ENCODE data around the gene MEGF8. TPM values are rescaled to one million over a fixed set of nuclear protein-coding genes. Genes with fewer than 3 reads are reported as not detected.

Gene MEGF8
- total and polyA plus RNA-seq, 12 donors, result 7.2 to 51.9 (median 29.7) TPM

GRCh38 chr19:42360787-42361544 lies 35.5 kb downstream of the MEGF8 start:
- no peak for DNase-seq
- WGBS, 4 donors, result 86 to 90% (median 88%) methylated on average over 8 to 16 of the region's 16 CpGs
- no peaks in the 10 kb centered on the region for H3K4me1 ChIP-seq (replicated peaks in 1 of 2)
- H3K36me3 ChIP-seq (replicated peaks in 1 of 2), result peaks cover 0 to 21% of the 10 kb centered on the region in 2 donors
- H3K27me3 ChIP-seq, result no peaks in the 10 kb centered on the region
- intact Hi-C loops (cut with DNase I), result no loop called here
- TF ChIP-seq POLR2A (IDR thresholded peaks at IDR 0.05), result no peak
- TF ChIP-seq, protein P1, sequence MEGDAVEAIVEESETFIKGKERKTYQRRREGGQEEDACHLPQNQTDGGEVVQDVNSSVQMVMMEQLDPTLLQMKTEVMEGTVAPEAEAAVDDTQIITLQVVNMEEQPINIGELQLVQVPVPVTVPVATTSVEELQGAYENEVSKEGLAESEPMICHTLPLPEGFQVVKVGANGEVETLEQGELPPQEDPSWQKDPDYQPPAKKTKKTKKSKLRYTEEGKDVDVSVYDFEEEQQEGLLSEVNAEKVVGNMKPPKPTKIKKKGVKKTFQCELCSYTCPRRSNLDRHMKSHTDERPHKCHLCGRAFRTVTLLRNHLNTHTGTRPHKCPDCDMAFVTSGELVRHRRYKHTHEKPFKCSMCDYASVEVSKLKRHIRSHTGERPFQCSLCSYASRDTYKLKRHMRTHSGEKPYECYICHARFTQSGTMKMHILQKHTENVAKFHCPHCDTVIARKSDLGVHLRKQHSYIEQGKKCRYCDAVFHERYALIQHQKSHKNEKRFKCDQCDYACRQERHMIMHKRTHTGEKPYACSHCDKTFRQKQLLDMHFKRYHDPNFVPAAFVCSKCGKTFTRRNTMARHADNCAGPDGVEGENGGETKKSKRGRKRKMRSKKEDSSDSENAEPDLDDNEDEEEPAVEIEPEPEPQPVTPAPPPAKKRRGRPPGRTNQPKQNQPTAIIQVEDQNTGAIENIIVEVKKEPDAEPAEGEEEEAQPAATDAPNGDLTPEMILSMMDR (IDR thresholded peaks at IDR 0.05), result no peak
- H3K27ac ChIP-seq, result no peak overlapping the region
- H3K9me3 ChIP-seq (replicated peaks in 1 of 3), result no peaks in the 10 kb centered on the region
- H3K4me3 ChIP-seq, result no peak overlapping the region

DNA sequence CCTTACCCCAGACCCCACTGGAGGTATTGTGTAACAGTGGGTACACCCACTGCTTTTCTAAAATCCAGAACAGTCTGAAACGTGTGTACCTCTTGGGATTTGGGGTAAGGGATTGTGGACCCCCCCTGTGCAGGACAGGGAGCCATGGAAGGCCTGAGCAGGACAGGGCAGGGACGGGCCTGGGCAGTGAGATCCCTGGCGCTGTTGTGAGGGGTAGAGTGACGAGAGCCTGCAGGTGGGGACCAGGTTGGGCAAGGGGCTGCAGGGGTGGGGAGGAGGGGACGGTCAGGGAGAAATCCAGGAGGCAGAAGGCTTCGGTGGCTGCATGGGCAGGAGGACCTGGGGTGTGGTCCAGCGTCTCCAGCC lies 36.1 kb downstream of the MEGF8 start:
- no peak for DNase-seq
- 91 to 95% (median 93%) methylated on average over 7 of the region's 7 CpGs for WGBS, 4 donors
- no peak overlapping the region for H3K4me3 ChIP-seq
- H3K27me3 ChIP-seq, result no peaks in the 10 kb centered on the region
- no peaks in the 10 kb centered on the region for H3K9me3 ChIP-seq (replicated peaks in 1 of 3)
- intact Hi-C loops (cut with DNase I), result no loop called here
- H3K4me1 ChIP-seq (replicated peaks in 1 of 2), result no peaks in the 10 kb centered on the region
- H3K27ac ChIP-seq, result no peak overlapping the region
- H3K36me3 ChIP-seq (replicated peaks in 1 of 2), result peaks cover 0 to 16% of the 10 kb centered on the region in 2 donors
- no peak for TF ChIP-seq POLR2A (IDR thresholded peaks at IDR 0.05)
- TF ChIP-seq, protein P1 (IDR thresholded peaks at IDR 0.05), result no peak

DNA sequence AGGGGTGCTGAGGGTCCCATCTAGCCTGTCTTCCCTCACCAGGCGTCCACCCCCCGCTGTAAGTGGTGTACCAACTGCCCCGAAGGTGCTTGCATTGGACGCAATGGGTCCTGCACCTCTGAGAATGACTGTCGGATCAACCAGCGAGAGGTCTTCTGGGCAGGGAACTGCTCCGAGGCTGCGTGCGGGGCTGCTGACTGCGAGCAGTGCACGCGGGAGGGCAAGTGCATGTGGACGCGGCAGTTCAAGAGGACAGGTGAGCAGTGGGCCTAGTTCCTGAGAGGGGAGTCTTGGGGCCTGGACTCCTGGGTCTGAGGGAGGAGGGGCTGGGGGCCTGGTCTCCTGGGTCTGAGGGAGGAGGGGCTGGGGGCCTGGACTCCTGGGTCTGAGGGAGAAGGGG lies 36.9 kb downstream of the MEGF8 start:
- no peak for TF ChIP-seq POLR2A (IDR thresholded peaks at IDR 0.05)
- TF ChIP-seq, protein P1 (IDR thresholded peaks at IDR 0.05), result no peak
- WGBS, 4 donors, result 94 to 99% (median 96%) methylated on average over 12 to 14 of the region's 14 CpGs
- H3K36me3 ChIP-seq (replicated peaks in 1 of 2), result peaks cover 0 to 8% of the 10 kb centered on the region in 2 donors

DNA sequence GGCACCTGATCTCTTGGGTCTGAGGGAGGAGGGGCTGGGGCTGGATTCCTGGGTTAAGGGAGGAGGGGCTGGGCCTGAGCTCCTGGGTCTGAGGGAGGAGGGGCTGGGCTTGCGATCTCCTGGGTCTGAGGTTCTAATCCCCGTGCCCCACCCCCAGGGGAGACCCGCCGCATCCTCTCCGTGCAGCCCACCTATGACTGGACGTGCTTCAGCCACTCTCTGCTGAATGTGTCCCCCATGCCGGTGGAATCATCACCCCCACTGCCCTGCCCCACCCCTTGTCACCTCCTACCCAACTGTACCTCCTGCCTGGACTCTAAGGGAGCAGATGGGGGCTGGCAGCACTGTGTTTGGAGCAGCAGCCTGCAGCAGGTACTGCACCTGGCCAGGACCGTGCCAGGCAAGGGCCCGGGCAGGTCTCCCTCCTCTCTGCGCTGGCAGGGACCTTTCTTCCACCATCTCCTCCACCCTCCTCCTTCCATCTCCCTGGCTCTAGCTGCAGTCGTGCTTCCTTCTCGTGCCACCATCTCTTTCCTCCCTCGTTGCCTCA lies 37.5 kb downstream of the MEGF8 start:
- DNase-seq, result no peak
- no peak for TF ChIP-seq POLR2A (IDR thresholded peaks at IDR 0.05)
- TF ChIP-seq, protein P1 (IDR thresholded peaks at IDR 0.05), result no peak
- 92 to 97% (median 94%) methylated on average over 10 to 13 of the region's 13 CpGs for WGBS, 4 donors
- intact Hi-C loops (cut with DNase I), result no loop called here
- Histone ChIP-seq H3K27ac (no peak overlapping the region), H3K4me3 (no peak overlapping the region), H3K36me3 (replicated peaks in 1 of 2) (peaks cover 0 to 1% of the 10 kb centered on the region in 2 donors), H3K27me3 (no peaks in the 10 kb centered on the region), H3K9me3 (replicated peaks in 1 of 3) (no peaks in the 10 kb centered on the region), H3K4me1 (replicated peaks in 1 of 2) (no peaks in the 10 kb centered on the region)

More for the DNA sequence above, 36.9 kb downstream of the MEGF8 start:
- intact Hi-C loops (cut with DNase I), result no loop called here
- no peak overlapping the region for H3K27ac ChIP-seq
- DNase-seq, result no peak
- no peaks in the 10 kb centered on the region for H3K4me1 ChIP-seq (replicated peaks in 1 of 2)
- H3K4me3 ChIP-seq, result no peak overlapping the region
- no peaks in the 10 kb centered on the region for H3K9me3 ChIP-seq (replicated peaks in 1 of 3)
- H3K27me3 ChIP-seq, result no peaks in the 10 kb centered on the region
